K562 (cell line): ENCODE measurements around the gene ANKRD23. TPM values are rescaled to one million over a fixed set of nuclear protein-coding genes. Genes with fewer than 3 reads are reported as not detected.

Experiments used
- EP300 ChIP-seq: IDR thresholded peaks from 2 replicates; pipeline ENCODE4 v1.6.1; 2012; ENCODE audit warnings: low read length, improper control_type of control experiment
- ESRRA ChIP-seq: fragments of 450-650 bp; IDR thresholded peaks from 2 replicates; pipeline ENCODE4 v1.6.1; 2014; ENCODE audit warnings: low read depth, mild to moderate bottlenecking, moderate library complexity, borderline replicate concordance
- EWSR1 ChIP-seq: fragments of 450-650 bp; IDR thresholded peaks from 2 replicates; pipeline ENCODE4 v1.6.1; 2018; ENCODE audit warnings: borderline replicate concordance, mild to moderate bottlenecking, low read depth, moderate library complexity; ENCODE audit not compliant: partially characterized antibody
- EZH2 ChIP-seq: IDR thresholded peaks from 2 replicates; pipeline ENCODE4 v1.6.1; 2012; ENCODE audit warnings: low read depth, mild to moderate bottlenecking, inconsistent platforms, low read length, borderline replicate concordance
- KAT8 ChIP-seq: fragments of 450-650 bp; IDR thresholded peaks from 2 replicates; pipeline ENCODE4 v1.6.1; 2016; ENCODE audit warnings: low read depth, mild to moderate bottlenecking
- LEF1 ChIP-seq: fragments of 450-650 bp; IDR thresholded peaks from 2 replicates; pipeline ENCODE4 v1.6.1; 2016; ENCODE audit warnings: mild to moderate bottlenecking
- MECOM ChIP-seq: fragments of 250-450 bp; sonication (Bioruptor Pico); IDR thresholded peaks from 2 replicates; pipeline ENCODE4 v1.8.0; 2022; ENCODE audit warnings: inconsistent platforms
- NFIC ChIP-seq: fragments of 450-650 bp; IDR thresholded peaks from 2 replicates; pipeline ENCODE4 v1.6.1; 2017; ENCODE audit warnings: mild to moderate bottlenecking, inconsistent platforms
- PML ChIP-seq: IDR thresholded peaks from 2 replicates; pipeline ENCODE4 v1.6.1; 2012; ENCODE audit warnings: low read length, inconsistent platforms
- RCOR1 ChIP-seq, 2 experiments: IDR thresholded peaks; 2 replicates each; pipeline ENCODE4 v1.6.1; 2012; ENCODE audit warnings: low read depth in 2 of 2, low read length in 2 of 2, borderline replicate concordance in 1 of 2, improper control_type of control experiment in 1 of 2
- RFX5 ChIP-seq: IDR thresholded peaks from 2 replicates; pipeline ENCODE4 v1.6.1; 2011; ENCODE audit warnings: low read depth, mild to moderate bottlenecking, improper control_type of control experiment, low read length
- RFX7 ChIP-seq: fragments of 250-450 bp; sonication (Bioruptor Pico); IDR thresholded peaks from 2 replicates; pipeline ENCODE4 v1.5.1; 2021; ENCODE audit warnings: mild to moderate bottlenecking
- SP1 ChIP-seq: sonication (generic); formaldehyde crosslinking; IDR thresholded peaks from 2 replicates; pipeline ENCODE4 v1.8.1; 2022; ENCODE audit warnings: mild to moderate bottlenecking, missing genetic modification reagents
- TAL1 ChIP-seq: fragments of 450-650 bp; IDR thresholded peaks from 2 replicates; pipeline ENCODE4 v1.6.1; 2016; ENCODE audit warnings: mild to moderate bottlenecking
- TCF15 ChIP-seq: fragments of 250-450 bp; sonication (Bioruptor Pico); IDR thresholded peaks from 2 replicates; pipeline ENCODE4 v1.8.0; 2022; ENCODE audit warnings: moderate library complexity, mild to moderate bottlenecking, inconsistent platforms
- TEAD4 ChIP-seq, 2 experiments: sonication (generic) in 1 of 2; formaldehyde crosslinking in 1 of 2; IDR thresholded peaks; 2 replicates each; pipeline versions ENCODE4 v1.6.1 to v1.8.0; 2012 to 2022; ENCODE audit warnings: borderline replicate concordance in 1 of 2, inconsistent platforms in 1 of 2, low read length in 1 of 2, mild to moderate bottlenecking in 1 of 2, missing genetic modification reagents in 1 of 2
- ZBTB11 ChIP-seq, 3 experiments: fragments of 200-800 bp in 1 of 3; fragments of 250-450 bp in 1 of 3; fragments of 450-650 bp in 1 of 3; sonication (Bioruptor Pico) in 1 of 3; sonication (Bioruptor generic) in 1 of 3; formaldehyde crosslinking in 1 of 3; IDR thresholded peaks; 2 replicates each; pipeline versions ENCODE4 v1.6.1 to v1.8.0; 2016 to 2022; ENCODE audit warnings: mild to moderate bottlenecking in 2 of 3, missing genetic modification characterization in 2 of 3, missing compliant biosample characterization in 1 of 3, moderate library complexity in 1 of 3
- ZNF212 ChIP-seq: fragments of 450-650 bp; formaldehyde crosslinking; IDR thresholded peaks from 2 replicates; pipeline ENCODE4 v1.4.0; 2020; ENCODE audit warnings: mild to moderate bottlenecking
- polyA plus RNA-seq, 8 experiments: library from polyadenylated mRNA; depleted of rRNA in 4 of 8; stranded (reverse) in 5 of 8; unstranded in 3 of 8; fragments of >200 nt; fragmentation: Nextera tagmentation in 2 of 8; fragmentation: Illumina TruSeq in 1 of 8; extraction: Ambion mirVana in 2 of 8; extraction: Trizol in 1 of 8; gene quantifications; 2 replicates each; pipeline versions ENCODE4 v1.2.1 to v1.2.3, GENCODE V29; 2011 to 2014; ENCODE audit warnings: inconsistent platforms in 1 of 8, missing spikeins in 1 of 8
- total RNA-seq, 7 experiments: library from RNA; depleted of rRNA in 6 of 7; stranded (reverse); fragments of >200 nt in 6 of 7; fragmentation: Illumina TruSeq in 2 of 7; extraction: Trizol in 2 of 7; gene quantifications; 2 replicates each; pipeline versions ENCODE4 v1.2.1 to v1.2.3, GENCODE V29; 2011 to 2021; ENCODE audit warnings: low replicate concordance in 1 of 7

ANKRD23 gene
- total and polyA plus RNA-seq, 9 of the 15 experiments (the other 6 are each of a cell fraction or from before 2014, with no cell fraction given): 0.32 to 4.8 (median 2.8) TPM

- no peak for TF ChIP-seq RFX5
- no peak for TF ChIP-seq LEF1
- peak in 1 of 2 experiments; percentile 72; a peak in 2 of 4 replicates for TF ChIP-seq RCOR1 (IDR thresholded peaks at IDR 0.05; ENCODE audit: borderline replicate concordance in 1 of 2, low read depth in 2 of 2, low read length in 2 of 2)
- TF ChIP-seq ZBTB11 (CRISPR knock-in tag; IDR thresholded peaks at IDR 0.05): peak in 1 of 3 experiments; percentile 41; a peak in 1 of 6 replicates
- TF ChIP-seq ESRRA: 0 out of 2 replicates have a peak, but pooled peaks have one; percentile 21
- TF ChIP-seq KAT8: no peak
- TF ChIP-seq MECOM: peak; percentile 73; the same call in 1 of the 2 replicates
- no peak for TF ChIP-seq TCF15 (CRISPR knock-in tag)
- TF ChIP-seq ZNF212 (CRISPR knock-in tag): no peak
- peak; percentile 82 for TF ChIP-seq TAL1
- peak; percentile 63; the same call in 1 of the 2 replicates for TF ChIP-seq NFIC
- TF ChIP-seq SP1 (CRISPR knock-in tag): no peak
- no peak for TF ChIP-seq EWSR1
- TF ChIP-seq PML: peak; percentile 66; the same call in 1 of the 2 replicates
- TF ChIP-seq EZH2: no peak
- TF ChIP-seq RFX7 (CRISPR knock-in tag): no peak
- TF ChIP-seq EP300: peak; percentile 53; the same call in 1 of the 2 replicates
- peak; percentile 91 for TF ChIP-seq TEAD4 (IDR thresholded peaks at IDR 0.05; ENCODE audit: low read length)
- no peak for TF ChIP-seq TEAD4 (CRISPR knock-in tag; IDR thresholded peaks at IDR 0.05; ENCODE audit: borderline replicate concordance)
Measured at GRCh38 chr2:96809951-96810782, 33.7 kb downstream of the ANKRD23 start (continued).
